Sigmoid colon (tissue), 4 donors: ENCODE data around the gene ARMH1.

Experiments
- CTCF ChIP-seq, 4 experiments: fragments of 450-650 bp in 3 of 4; fragments of 200-600 bp in 1 of 4; IDR thresholded peaks; one replicate each; pipeline ENCODE4 v1.5.1; 2016 to 2019; ENCODE audit warnings: antibody characterized with exemption in 4 of 4, mild to moderate bottlenecking in 3 of 4, moderate library complexity in 2 of 4
- EP300 ChIP-seq, 4 donors: sonication (generic); formaldehyde crosslinking; IDR thresholded peaks; one replicate each; pipeline ENCODE4 v1.6.1; 2017; ENCODE audit warnings: antibody characterized with exemption in 4 of 4
- POLR2A ChIP-seq, 2 donors: fragments of 450-650 bp; IDR thresholded peaks; one replicate each; pipeline ENCODE4 v1.6.1; 2016; ENCODE audit warnings: antibody characterized with exemption in 2 of 2, mild to moderate bottlenecking in 2 of 2, moderate library complexity in 2 of 2
- POLR2AphosphoS5 ChIP-seq, 4 donors: sonication (generic); formaldehyde crosslinking; IDR thresholded peaks; one replicate each; pipeline ENCODE4 v1.6.1; 2017; ENCODE audit warnings: antibody characterized with exemption in 4 of 4

- no peak for TF ChIP-seq EP300 (IDR thresholded peaks at IDR 0.05)
- no peak for TF ChIP-seq CTCF (IDR thresholded peaks at IDR 0.05)
- TF ChIP-seq POLR2A (IDR thresholded peaks at IDR 0.05): no peak
- no peak for TF ChIP-seq POLR2AphosphoS5 (IDR thresholded peaks at IDR 0.05)
These were observed 33.1 kb upstream of the ARMH1 start for GRCh38 chr1:44641126-44642102.
